ENCODE measurements around the gene SAE1.

SAE1 gene

GRCh38 chr19:47210689-47211316 lies 80.2 kb downstream of the SAE1 start:
- DNase-seq (ENCODE audit: low read depth in 3 of 3), result peak; percentile 59 to 77 (median 71)

GRCh38 chr19:47215581-47215980 lies 84.9 kb downstream of the SAE1 start:
- no peak for DNase-seq (ENCODE audit: low read depth in 3 of 3)

- no peak for DNase-seq (ENCODE audit: low read depth in 3 of 3)
Measured at GRCh38 chr19:47221080-47221841, 90.6 kb downstream of the SAE1 start.

- DNase-seq (ENCODE audit: low read depth in 3 of 3), result no peak
Measured at GRCh38 chr19:47221890-47222289, 91.3 kb downstream of the SAE1 start.

GRCh38 chr19:47225746-47226425 lies 95.3 kb downstream of the SAE1 start:
- peak; percentile 61 to 79 (median 67) for DNase-seq (ENCODE audit: low read depth in 3 of 3)

GRCh38 chr19:47226426-47227351 lies 96.1 kb downstream of the SAE1 start:
- DNase-seq (ENCODE audit: low read depth in 3 of 3), result no peak

- no peak for DNase-seq (ENCODE audit: low read depth in 3 of 3)
Measured at GRCh38 chr19:47227352-47228167, 96.9 kb downstream of the SAE1 start.

GRCh38 chr19:47228168-47228936 lies 97.7 kb downstream of the SAE1 start:
- no peak for DNase-seq (ENCODE audit: low read depth in 3 of 3)

- DNase-seq (ENCODE audit: low read depth in 3 of 3), result no peak
Measured at GRCh38 chr19:47228937-47229675, 98.5 kb downstream of the SAE1 start.

- DNase-seq (ENCODE audit: low read depth in 3 of 3), result no peak
Measured at GRCh38 chr19:47229676-47230053, 99.0 kb downstream of the SAE1 start.

- DNase-seq (ENCODE audit: low read depth in 3 of 3), result peak in 2 of 3 experiments; percentile 57 to 70
Measured at GRCh38 chr19:47230054-47230920, 99.7 kb downstream of the SAE1 start.

- no peak for DNase-seq (ENCODE audit: low read depth in 3 of 3)
Measured at GRCh38 chr19:47230921-47231214, 100.2 kb downstream of the SAE1 start, which contains the start of gene BBC3. BBC3 (minus strand) TSS chr19:47231199; CDS start chr19:47228431, 2,768 bp downstream.

GRCh38 chr19:47231215-47232054 lies 100.8 kb downstream of the SAE1 start:
- peak; percentile 68 to 88 (median 74) for DNase-seq (ENCODE audit: low read depth in 3 of 3)

GRCh38 chr19:47232422-47233211 lies 102.0 kb downstream of the SAE1 start:
- DNase-seq (ENCODE audit: low read depth in 3 of 3), result no peak

- no peak for DNase-seq (ENCODE audit: low read depth in 3 of 3)
Measured at GRCh38 chr19:47236072-47236675, 105.5 kb downstream of the SAE1 start.

GRCh38 chr19:47239152-47239551 lies 108.5 kb downstream of the SAE1 start:
- DNase-seq (ENCODE audit: low read depth in 3 of 3), result no peak

Measured in stimulated activated CD4-positive, alpha-beta T cell treated with anti-CD3 and anti-CD28 coated beads, TNF-alpha, amount 100 ng/mL, for 24 hours (primary cell).